ENCODE data around the gene EMSY. TPM values are rescaled to one million over a fixed set of nuclear protein-coding genes. Genes with fewer than 3 reads are reported as not detected.

The EMSY gene
- total and polyA plus RNA-seq, 11 donors, result 5.8 to 37.6 (median 16.6) TPM

GRCh38 chr11:76513654-76514034 lies 68.8 kb downstream of the EMSY start:
- Histone ChIP-seq H3K4me1 (peaks cover 0 to 14% (median 1%) of the 10 kb centered on the region in 12 donors), H3K27ac (no peak overlapping the region), H3K27me3 (no peaks in the 10 kb centered on the region), H3K4me3 (no peak overlapping the region), H3K36me3 (peaks cover 0 to 48% (median 30%) of the 10 kb centered on the region in 9 donors), H3K9me3 (no peaks in the 10 kb centered on the region)
- 89 to 96% (median 92%) methylated on average over 3 of the region's 3 CpGs for WGBS, 4 donors
- ATAC-seq (no peak), DNase-seq (no peak)
- TF ChIP-seq CTCF (IDR thresholded peaks at IDR 0.05) (no peak), POLR2A (IDR thresholded peaks at IDR 0.05) (no peak)
- intact Hi-C loops (cut with DNase I), result loop anchor here in 7 of 10 donors (2.0 to 10.0 kb wide), 4 partner anchors 299 to 309 kb away; partner anchors contain the start of gene WNT11 (in 6 of the 7)

GRCh38 chr11:76515494-76515893 lies 70.7 kb downstream of the EMSY start:
- intact Hi-C loops (cut with DNase I), result loop anchor here in 4 of 10 donors (10.0 kb wide), 2 partner anchors 301 to 311 kb away; partner anchors contain the start of gene WNT11 (in 3 of the 4)
- Histone ChIP-seq H3K4me3 (no peak overlapping the region), H3K36me3 (peaks cover 0 to 59% (median 36%) of the 10 kb centered on the region in 9 donors), H3K27me3 (no peaks in the 10 kb centered on the region), H3K27ac (no peak overlapping the region), H3K9me3 (no peaks in the 10 kb centered on the region), H3K4me1 (peaks cover 0 to 14% (median 1%) of the 10 kb centered on the region in 12 donors)
- 67 to 94% (median 80%) methylated on average over 1 of the region's 1 CpG for WGBS, 4 donors
- DNase-seq, result no peak
- ATAC-seq, result no peak
- no peak for TF ChIP-seq CTCF (IDR thresholded peaks at IDR 0.05)
- no peak for TF ChIP-seq POLR2A (IDR thresholded peaks at IDR 0.05)

- no peaks in the 10 kb centered on the region for H3K27me3 ChIP-seq
- ATAC-seq, result no peak
- no peak overlapping the region for H3K27ac ChIP-seq
- WGBS, 4 donors, result 68 to 80% (median 70%) methylated on average over 5 of the region's 5 CpGs
- H3K4me3 ChIP-seq, result no peak overlapping the region
- H3K36me3 ChIP-seq, result peaks cover 0 to 72% (median 34%) of the 10 kb centered on the region in 9 donors
- no peaks in the 10 kb centered on the region for H3K9me3 ChIP-seq
- peaks cover 0 to 11% (median 3%) of the 10 kb centered on the region in 12 donors for H3K4me1 ChIP-seq
- no peak for TF ChIP-seq POLR2A (IDR thresholded peaks at IDR 0.05)
- no peak for TF ChIP-seq CTCF (IDR thresholded peaks at IDR 0.05)
- DNase-seq, result no peak
- intact Hi-C loops (cut with DNase I), result no loop called here
Observed at GRCh38 chr11:76523147-76523546, 78.3 kb downstream of the EMSY start.

- ATAC-seq (no peak), DNase-seq (no peak)
- H3K27me3 ChIP-seq, result no peaks in the 10 kb centered on the region
- WGBS, 4 donors, result 91 to 100% (median 97%) methylated on average over 2 of the region's 2 CpGs
- TF ChIP-seq POLR2A (IDR thresholded peaks at IDR 0.05) (no peak), CTCF (IDR thresholded peaks at IDR 0.05) (no peak)
- H3K27ac ChIP-seq, result no peak overlapping the region
- no peak overlapping the region for H3K4me3 ChIP-seq
- intact Hi-C loops (cut with DNase I), result no loop called here
- H3K36me3 ChIP-seq, result peaks cover 0 to 75% (median 42%) of the 10 kb centered on the region in 9 donors
- no peaks in the 10 kb centered on the region for H3K9me3 ChIP-seq
- peaks cover 0 to 11% (median 3%) of the 10 kb centered on the region in 12 donors for H3K4me1 ChIP-seq
Observed at GRCh38 chr11:76523786-76524436, 79.1 kb downstream of the EMSY start.
